Activated CD8-positive, alpha-beta memory T cell treated with anti-CD3 and anti-CD28 coated beads for 36 hours (primary cell): ENCODE results near the gene SND1. TPM values are rescaled to one million over a fixed set of nuclear protein-coding genes. Genes with fewer than 3 reads are reported as not detected.
"Not testable (repeated sequence)": the region's sequence is repeated elsewhere in the genome, so short reads cannot be mapped to it uniquely, and the experiment has no call there.

ENCODE experiments used
- CTCF ChIA-PET: fragments of 350-600 bp; sonication (Branson Sonifier 250); formaldehyde crosslinking; loops from one replicate; lab custom pipeline; 2021; ENCODE audit warnings: antibody characterized with exemption; lab: Charles Lee
- POLR2A ChIA-PET: fragments of 350-600 bp; sonication (Branson Sonifier 250); formaldehyde crosslinking; loops from one replicate; lab custom pipeline; 2021; ENCODE audit warnings: antibody characterized with exemption; lab: Charles Lee
- total RNA-seq, 2 experiments: library from RNA; stranded (reverse); gene quantifications; one replicate each; pipeline ENCODE4 v1.2.3, GENCODE V29; 2021

Gene SND1
- total RNA-seq, 2 experiments from 2014 or later = 203 to 219 TPM

- ChIA-PET CTCF (no interaction called here), POLR2A (interaction anchor here (0.5 kb wide), 1 partner anchor 133 kb away, joined by 3 read pairs; no protein-coding TSS in a partner anchor)
Observed at GRCh38 chr7:127650847-127651555, 993 bp upstream of the SND1 start.

GRCh38 chr7:127652333-127653248, 597 bp downstream of the SND1 start:
- POLR2A ChIA-PET = interaction anchor here (0.6 kb wide), 1 partner anchor 56 kb away, joined by 7 read pairs; no protein-coding TSS in a partner anchor

GRCh38 chr7:127653396-127653795, 1.4 kb downstream of the SND1 start:
- POLR2A ChIA-PET = no interaction called here

More at GRCh38 chr7:127652333-127653248, 597 bp downstream of the SND1 start:
- CTCF ChIA-PET = no interaction called here

GRCh38 chr7:127654404-127655394, 2.7 kb downstream of the SND1 start:
- ChIA-PET POLR2A (no interaction called here), CTCF (interaction anchor here (1.1 to 1.4 kb wide), 2 partner anchors 10 to 12 kb away, joined by 3 to 4 read pairs; no protein-coding TSS in a partner anchor)

More at GRCh38 chr7:127653396-127653795, 1.4 kb downstream of the SND1 start:
- CTCF ChIA-PET = interaction anchor here (1.4 kb wide), 1 partner anchor 13 kb away, joined by 4 read pairs; no protein-coding TSS in a partner anchor

GRCh38 chr7:127655720-127656119, 3.7 kb downstream of the SND1 start:
- ChIA-PET CTCF (interaction anchor here (0.7 kb wide), 1 partner anchor 90 kb away, joined by 3 read pairs; no protein-coding TSS in a partner anchor), POLR2A (interaction anchor here (0.7 kb wide), 1 partner anchor 102 kb away, joined by 6 read pairs; no protein-coding TSS in a partner anchor)

GRCh38 chr7:127657500-127657899, 5.5 kb downstream of the SND1 start:
- ChIA-PET CTCF (no interaction called here), POLR2A (no interaction called here)

GRCh38 chr7:127658970-127659630, 7.1 kb downstream of the SND1 start:
- POLR2A ChIA-PET = no interaction called here
- CTCF ChIA-PET = no interaction called here

GRCh38 chr7:127665922-127666321, 13.9 kb downstream of the SND1 start:
- ChIA-PET CTCF (interaction anchor here (1.7 kb wide), 1 partner anchor 12 kb away, joined by 4 read pairs; no protein-coding TSS in a partner anchor), POLR2A (no interaction called here)

- ChIA-PET POLR2A (no interaction called here), CTCF (interaction anchor here (1.7 kb wide), 1 partner anchor 13 kb away, joined by 4 read pairs; no protein-coding TSS in a partner anchor)
Observed at GRCh38 chr7:127666602-127667001, 14.6 kb downstream of the SND1 start.

GRCh38 chr7:127667017-127667670, 15.2 kb downstream of the SND1 start:
- CTCF ChIA-PET = interaction anchor here (1.7 kb wide), 1 partner anchor 13 kb away, joined by 4 read pairs; no protein-coding TSS in a partner anchor

GRCh38 chr7:127667759-127668530, 16.0 kb downstream of the SND1 start:
- CTCF ChIA-PET = no interaction called here

More at GRCh38 chr7:127667017-127667670, 15.2 kb downstream of the SND1 start:
- POLR2A ChIA-PET = no interaction called here

GRCh38 chr7:127671341-127671740, 19.3 kb downstream of the SND1 start:
- ChIA-PET POLR2A (no interaction called here), CTCF (no interaction called here)

More at GRCh38 chr7:127667759-127668530, 16.0 kb downstream of the SND1 start:
- POLR2A ChIA-PET = no interaction called here

GRCh38 chr7:127673902-127674301, 21.9 kb downstream of the SND1 start:
- ChIA-PET POLR2A (no interaction called here), CTCF (no interaction called here)

GRCh38 chr7:127674361-127674760, 22.4 kb downstream of the SND1 start:
- CTCF ChIA-PET = interaction anchor here (1.1 kb wide), 1 partner anchor 25 kb away, joined by 4 read pairs; no protein-coding TSS in a partner anchor
- POLR2A ChIA-PET = no interaction called here

GRCh38 chr7:127674923-127675322, 22.9 kb downstream of the SND1 start:
- POLR2A ChIA-PET = not testable (repeated sequence)
- CTCF ChIA-PET = interaction anchor here (1.1 kb wide), 1 partner anchor 26 kb away, joined by 4 read pairs; no protein-coding TSS in a partner anchor

GRCh38 chr7:127675721-127676120, 23.7 kb downstream of the SND1 start:
- POLR2A ChIA-PET = no interaction called here
- CTCF ChIA-PET = no interaction called here
